CD4-positive, alpha-beta T cell treated with Interferon gamma for 1 hour (primary cell): ENCODE results near the gene AP3D1.
A peak's percentile ranks its signal among the peaks of the same experiment; 100 is the strongest.
"Not testable (repeated sequence)": the region's sequence is repeated elsewhere in the genome, so short reads cannot be mapped to it uniquely, and the experiment has no call there.

Experiments used
- DNase-seq: peaks from one replicate; pipeline ENCODE4 v3.0.0-alpha.2; 2020

The AP3D1 gene

DNA sequence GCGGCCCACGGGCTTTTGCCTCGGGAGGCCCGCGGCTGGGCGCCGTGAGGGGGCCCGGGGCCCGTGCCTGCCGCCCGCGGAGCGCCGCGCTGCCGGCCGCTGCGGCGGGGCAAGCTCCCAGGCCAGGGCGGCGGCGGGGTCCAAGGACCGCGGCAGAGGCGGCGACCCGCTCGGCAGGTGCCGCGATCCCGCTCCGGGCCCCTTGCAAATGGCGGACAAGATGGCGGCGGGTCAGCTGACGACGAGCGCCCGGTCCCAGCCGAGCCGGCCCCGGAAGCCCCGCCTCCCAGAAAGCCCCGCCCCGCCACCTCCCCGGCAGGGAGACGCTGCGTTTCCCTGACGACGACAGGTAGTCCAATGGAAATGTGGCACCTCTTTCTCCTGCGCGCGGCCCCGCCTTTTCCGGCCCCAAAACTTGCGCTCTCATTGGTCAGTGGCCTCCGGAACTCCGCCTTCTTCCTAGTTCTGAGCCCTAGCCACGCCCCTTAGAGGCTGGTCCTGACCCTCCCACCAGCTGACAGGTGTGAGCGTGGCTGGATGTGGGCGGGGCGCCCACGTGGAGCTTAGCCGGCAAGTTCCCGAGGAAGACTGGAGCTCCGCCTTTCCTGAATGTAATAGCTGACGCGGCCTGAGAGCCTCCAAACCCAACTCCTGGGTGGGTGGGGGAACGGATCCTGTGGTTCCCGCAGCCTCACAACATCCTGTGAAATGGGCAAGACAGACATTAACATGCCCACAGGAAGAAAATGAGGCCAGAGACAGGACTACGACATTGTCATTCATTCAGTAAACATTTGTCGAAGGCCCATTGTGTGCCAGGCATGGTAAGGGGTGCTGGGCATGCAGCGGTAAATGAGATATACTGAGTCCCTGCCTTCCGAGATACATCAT lies at the start of gene AP3D1:
TSS of gene AP3D1 (minus strand) at position 228 of the 891 bp plus-strand sequence. CDS start 232 bp downstream, outside the sequence.
- DNase-seq = peak; percentile 100

- DNase-seq = not testable (repeated sequence)
Observed at GRCh38 chr19:2200624-2201294, 49.4 kb upstream of the AP3D1 start.

GRCh38 chr19:2199861-2200623 lies 48.7 kb upstream of the AP3D1 start:
- DNase-seq = no peak

GRCh38 chr19:2199215-2199614 lies 47.8 kb upstream of the AP3D1 start:
- no peak for DNase-seq

GRCh38 chr19:2198317-2198716 lies 47.0 kb upstream of the AP3D1 start:
- no peak for DNase-seq

- DNase-seq = no peak
Observed at GRCh38 chr19:2197270-2197669, 45.9 kb upstream of the AP3D1 start.

GRCh38 chr19:2195914-2196313 lies 44.5 kb upstream of the AP3D1 start:
- no peak for DNase-seq

DNA sequence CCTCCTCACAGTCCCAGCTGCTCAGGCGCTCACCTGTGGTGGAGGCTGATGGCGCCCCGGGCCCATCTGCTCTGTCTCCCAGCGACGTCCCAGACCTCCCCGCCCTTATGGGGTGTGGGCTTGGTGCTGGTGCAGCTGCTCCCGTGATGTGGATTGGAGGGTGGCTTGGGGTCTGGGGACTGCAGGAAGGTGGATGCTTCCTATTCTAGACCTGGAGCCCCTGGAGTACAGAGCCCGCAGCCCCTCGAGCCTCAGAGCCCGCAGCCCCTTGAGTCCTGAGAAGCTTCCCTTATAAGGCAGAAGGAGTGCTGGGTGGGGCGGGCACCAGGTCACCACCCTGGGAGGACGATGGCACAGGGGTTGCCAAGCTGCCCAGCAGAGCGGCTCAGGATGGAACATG lies 44.0 kb upstream of the AP3D1 start:
- no peak for DNase-seq

DNA sequence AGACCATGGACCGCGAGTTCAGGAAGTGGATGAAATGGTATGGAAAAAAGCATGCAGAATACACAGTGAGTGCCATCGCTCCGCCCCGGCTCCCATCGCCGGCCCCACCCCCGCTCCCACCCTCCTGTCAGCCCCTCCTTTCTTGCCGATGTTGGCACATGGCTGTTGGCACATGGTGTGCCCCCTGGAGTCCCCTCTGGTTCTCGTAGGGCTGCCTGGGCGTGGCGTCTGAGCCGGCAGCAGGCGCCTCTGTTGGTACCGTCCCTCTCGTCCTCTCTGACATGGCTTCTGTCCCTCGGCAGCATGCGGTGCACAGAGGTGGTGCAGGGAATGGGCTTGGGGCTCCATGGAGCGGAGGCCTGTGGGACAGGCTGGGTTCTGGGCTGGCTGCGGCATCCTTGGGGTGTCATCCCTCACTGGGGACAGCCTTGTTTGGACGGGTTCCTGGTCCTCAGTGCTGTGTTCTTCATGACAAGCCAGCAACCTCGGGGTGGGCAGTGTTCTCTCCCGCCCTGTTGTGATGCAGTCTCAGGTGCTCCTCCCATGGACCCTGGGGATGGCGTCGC lies 43.2 kb upstream of the AP3D1 start:
- DNase-seq = no peak

DNA sequence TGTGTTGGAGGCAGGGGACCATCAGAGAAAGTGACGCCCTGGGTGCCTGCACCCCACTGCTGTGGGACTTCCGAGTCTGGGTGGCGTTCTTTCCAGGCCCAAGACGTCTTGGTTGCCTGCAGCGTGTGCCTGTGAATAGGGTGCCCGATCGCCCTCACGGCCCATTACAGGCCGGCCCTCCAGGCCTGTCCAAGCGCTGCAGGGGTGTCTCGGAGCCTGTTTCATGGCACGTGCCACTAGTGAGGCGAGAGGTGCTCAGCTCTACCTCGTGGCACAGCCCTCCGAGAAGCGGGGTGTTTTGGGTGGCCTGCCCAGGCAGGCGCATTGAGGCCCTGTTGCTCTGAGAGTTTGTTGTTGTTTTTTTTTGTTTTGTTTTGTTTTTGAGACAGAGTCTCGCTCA lies 42.4 kb upstream of the AP3D1 start:
- no peak for DNase-seq

GRCh38 chr19:2192862-2193261 lies 41.5 kb upstream of the AP3D1 start:
- no peak for DNase-seq

GRCh38 chr19:2191456-2192310 lies 40.3 kb upstream of the AP3D1 start:
- DNase-seq = no peak

DNA sequence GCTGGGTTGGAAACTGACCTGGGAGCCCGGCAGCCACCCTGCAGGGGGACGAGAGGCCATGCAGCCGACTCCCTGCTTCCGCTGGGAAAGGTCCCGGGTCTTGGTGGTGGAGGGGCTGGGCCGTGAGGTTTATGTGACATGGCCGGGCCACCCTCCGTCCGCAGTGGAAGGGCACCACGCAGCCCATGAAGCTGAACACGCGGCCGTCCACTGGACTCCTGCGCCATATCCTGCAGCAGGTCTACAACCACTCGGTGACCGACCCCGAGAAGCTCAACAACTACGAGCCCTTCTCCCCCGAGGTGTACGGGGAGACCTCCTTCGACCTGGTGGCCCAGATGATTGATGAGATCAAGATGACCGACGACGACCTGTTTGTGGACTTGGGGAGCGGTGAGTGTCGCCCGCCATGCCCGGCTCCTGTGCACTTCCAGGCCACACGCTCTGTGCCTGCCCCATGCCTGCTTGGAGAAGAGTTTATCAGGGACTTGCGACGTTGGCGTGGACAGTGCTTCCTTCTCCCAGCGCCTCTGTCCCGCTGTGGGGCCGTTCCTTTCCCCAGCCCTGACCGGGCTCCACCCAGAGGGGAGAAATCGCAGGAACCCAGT lies 39.6 kb upstream of the AP3D1 start:
- DNase-seq = no peak

- DNase-seq = no peak
Observed at GRCh38 chr19:2189880-2190279, 38.5 kb upstream of the AP3D1 start.

GRCh38 chr19:2188708-2189385 lies 37.5 kb upstream of the AP3D1 start:
- no peak for DNase-seq

GRCh38 chr19:2187159-2187558 lies 35.8 kb upstream of the AP3D1 start:
- no peak for DNase-seq

DNA sequence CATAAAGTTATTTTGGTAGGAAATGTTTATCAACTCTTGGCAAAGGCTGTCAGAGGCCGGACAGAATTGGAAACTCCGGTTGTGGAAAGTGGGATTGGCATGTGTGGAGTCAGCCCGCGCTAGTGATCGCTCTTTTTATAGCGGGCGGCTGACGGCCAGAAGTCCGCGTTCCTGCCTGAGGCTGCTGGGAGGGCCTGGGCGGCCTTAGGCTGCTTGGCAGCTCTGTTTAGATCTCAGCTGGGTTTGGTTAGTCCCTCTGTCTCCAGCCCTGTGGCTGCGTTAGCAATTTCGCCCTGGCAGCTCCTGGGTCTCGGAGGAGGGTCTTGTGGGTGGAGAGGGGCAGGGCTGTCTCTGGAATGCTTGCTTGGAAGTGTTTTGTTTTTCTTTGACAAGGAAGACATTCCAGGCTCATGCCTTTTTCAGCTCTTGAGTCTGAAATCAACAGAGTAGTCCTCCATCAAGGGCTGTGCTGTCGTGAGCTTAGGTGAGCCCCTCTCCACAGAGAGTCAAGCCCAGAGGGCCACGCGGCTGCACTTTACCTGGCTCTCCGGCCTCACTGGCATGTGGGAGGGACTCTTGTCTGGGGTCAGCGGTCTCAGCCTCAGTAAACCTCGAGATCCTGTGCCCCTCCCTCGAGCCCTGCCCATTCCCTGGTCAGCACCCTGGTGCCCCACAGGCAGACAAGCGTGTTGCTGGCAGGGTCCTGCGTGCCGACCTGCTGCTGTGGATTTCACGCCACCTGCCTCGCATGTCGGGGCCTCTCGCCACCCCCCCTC lies 34.9 kb upstream of the AP3D1 start:
- DNase-seq = no peak

DNA sequence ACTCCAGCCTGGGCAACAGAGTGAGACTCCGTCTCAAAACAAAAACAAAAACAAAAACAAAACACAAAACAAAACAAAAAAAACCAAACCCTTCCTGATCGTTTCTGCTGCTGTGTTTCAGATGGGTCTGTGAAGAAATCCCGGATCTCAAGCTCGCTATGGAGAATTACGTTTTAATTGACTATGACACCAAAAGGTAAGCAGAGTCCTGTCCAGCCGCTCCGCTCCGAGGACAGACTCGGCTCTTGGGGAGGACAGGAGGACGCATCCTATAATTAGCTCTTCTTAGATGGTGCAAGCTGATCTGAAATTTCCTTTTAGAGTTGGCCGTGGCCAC lies 34.3 kb upstream of the AP3D1 start:
- DNase-seq = no peak

DNA sequence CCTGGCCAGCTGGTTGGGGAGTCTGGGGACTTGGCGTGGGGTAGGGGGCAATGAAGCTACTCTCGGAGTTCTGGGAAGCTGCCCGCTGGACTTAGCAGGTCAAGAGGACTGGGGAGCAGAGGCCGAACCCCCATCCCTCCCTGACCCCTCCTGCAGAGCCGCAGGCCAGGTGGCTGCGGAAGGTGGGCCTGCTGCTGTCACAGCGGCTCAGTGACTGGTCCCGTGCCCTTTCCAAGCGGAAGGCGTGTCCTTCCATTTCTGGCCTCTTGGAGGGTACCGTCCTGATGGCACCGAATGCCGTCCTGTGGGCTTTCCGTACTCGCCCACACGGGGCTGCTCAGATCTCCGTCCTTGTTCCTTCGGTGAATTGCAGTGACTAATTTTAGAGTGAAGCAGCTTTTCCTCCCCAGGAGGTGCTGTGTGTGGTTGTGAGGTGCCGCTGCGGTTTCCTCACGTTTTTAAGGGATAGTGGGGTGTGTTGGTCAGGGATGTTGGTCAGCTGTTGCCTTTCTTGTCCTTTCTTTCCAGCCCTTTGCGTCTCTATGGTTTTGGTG lies 33.1 kb upstream of the AP3D1 start:
- no peak for DNase-seq

DNA sequence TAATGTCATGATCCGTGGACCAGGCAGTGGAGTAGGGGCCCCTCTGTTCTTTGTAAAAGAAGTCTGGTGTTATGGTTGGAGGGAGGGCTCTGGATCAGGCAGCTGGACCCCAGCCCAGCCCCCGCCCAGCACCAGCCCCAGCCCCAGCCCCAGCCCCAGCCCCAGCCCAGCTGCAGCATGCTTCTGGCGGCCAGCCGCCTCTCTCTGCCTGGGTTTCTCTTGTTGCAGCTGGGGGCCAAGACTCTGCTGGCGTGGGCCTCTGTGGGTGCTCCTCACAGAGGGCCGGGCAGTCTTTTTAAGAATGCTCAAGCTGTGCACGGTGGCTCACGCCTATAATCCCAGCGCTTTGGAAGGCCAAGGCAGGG lies 30.2 kb upstream of the AP3D1 start:
- DNase-seq = no peak
